PC-3 (cell line): Measurements from ENCODE around the gene AGL.

Experiments
- EZH2 ChIP-seq: fragments of 300-600 bp; sonication (generic); IDR thresholded peaks from one replicate; pipeline ENCODE4 v1.6.1; 2017; ENCODE audit warnings: antibody characterized with exemption, mild to moderate bottlenecking, low read length; ENCODE audit not compliant: unreplicated experiment
- EZH2phosphoT487 ChIP-seq: fragments of 300-600 bp; sonication (generic); IDR thresholded peaks from 2 replicates; pipeline ENCODE4 v1.6.1; 2018; ENCODE audit warnings: mild to moderate bottlenecking, antibody characterized with exemption, low read length, borderline replicate concordance
- TF ChIP-seq, protein P1 (sequence below): fragments of 300-600 bp; sonication (generic); conservative IDR thresholded peaks from 2 replicates; pipeline ENCODE4 v1.5.1; 2017; ENCODE audit warnings: antibody characterized with exemption, low read depth, mild to moderate bottlenecking, low read length

DNA sequence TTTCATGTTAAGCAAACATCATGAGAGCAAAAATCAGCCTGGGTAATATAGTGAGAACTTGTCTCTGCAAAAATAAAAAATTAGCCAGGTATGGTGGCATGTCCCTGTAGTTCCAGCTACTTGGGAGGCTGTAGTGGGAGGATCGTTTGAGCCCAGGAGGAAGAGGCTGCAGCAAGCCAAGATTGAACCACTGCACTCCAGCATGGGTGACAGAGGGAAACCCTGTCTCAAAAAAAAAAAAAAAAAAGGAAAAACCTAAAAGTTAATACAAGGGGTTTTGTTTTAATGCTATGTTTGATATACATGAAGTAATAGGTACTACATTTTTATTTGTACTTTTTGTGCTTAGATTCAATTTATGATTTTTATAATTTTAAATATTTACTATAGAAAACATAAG, 92.6 kb downstream of the AGL start:
- TF ChIP-seq EZH2phosphoT487 (no peak), EZH2 (no peak)
- TF ChIP-seq, protein P1, sequence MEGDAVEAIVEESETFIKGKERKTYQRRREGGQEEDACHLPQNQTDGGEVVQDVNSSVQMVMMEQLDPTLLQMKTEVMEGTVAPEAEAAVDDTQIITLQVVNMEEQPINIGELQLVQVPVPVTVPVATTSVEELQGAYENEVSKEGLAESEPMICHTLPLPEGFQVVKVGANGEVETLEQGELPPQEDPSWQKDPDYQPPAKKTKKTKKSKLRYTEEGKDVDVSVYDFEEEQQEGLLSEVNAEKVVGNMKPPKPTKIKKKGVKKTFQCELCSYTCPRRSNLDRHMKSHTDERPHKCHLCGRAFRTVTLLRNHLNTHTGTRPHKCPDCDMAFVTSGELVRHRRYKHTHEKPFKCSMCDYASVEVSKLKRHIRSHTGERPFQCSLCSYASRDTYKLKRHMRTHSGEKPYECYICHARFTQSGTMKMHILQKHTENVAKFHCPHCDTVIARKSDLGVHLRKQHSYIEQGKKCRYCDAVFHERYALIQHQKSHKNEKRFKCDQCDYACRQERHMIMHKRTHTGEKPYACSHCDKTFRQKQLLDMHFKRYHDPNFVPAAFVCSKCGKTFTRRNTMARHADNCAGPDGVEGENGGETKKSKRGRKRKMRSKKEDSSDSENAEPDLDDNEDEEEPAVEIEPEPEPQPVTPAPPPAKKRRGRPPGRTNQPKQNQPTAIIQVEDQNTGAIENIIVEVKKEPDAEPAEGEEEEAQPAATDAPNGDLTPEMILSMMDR = no peak
